WTC11 (cell line): ENCODE measurements around the gene PRR5L.

Experiments used
- NFE2L1 ChIP-seq: sonication (generic); formaldehyde crosslinking; IDR thresholded peaks from 2 replicates; pipeline ENCODE4 v1.8.1; 2023; ENCODE audit warnings: missing genetic modification reagents
- TF ChIP-seq, protein P1 (sequence below): fragments of 200-600 bp; IDR thresholded peaks from 2 replicates; pipeline ENCODE4 v1.8.0; 2022; ENCODE audit warnings: antibody characterized with exemption

DNA sequence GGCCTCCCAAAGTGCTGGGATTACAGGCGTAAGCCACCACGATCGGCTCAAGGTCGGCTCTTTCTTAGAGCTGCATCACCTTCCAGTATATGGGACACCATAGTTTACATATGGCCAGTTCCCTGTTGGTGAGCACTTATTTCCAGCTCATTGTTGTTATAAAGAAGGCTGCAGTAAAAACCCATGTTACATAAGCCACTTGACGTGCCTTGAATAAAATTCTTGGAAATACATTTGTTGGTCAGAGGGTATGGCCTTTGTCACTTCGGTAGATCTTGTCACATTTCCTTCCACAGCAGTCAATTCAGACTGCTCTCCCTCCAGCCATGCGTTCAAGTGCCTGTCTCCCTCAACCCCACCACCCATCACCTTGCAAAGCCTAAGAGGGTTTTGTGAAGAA lies 92.9 kb downstream of the PRR5L start:
- TF ChIP-seq NFE2L1 (CRISPR knock-in tag) = no peak
- TF ChIP-seq, protein P1, sequence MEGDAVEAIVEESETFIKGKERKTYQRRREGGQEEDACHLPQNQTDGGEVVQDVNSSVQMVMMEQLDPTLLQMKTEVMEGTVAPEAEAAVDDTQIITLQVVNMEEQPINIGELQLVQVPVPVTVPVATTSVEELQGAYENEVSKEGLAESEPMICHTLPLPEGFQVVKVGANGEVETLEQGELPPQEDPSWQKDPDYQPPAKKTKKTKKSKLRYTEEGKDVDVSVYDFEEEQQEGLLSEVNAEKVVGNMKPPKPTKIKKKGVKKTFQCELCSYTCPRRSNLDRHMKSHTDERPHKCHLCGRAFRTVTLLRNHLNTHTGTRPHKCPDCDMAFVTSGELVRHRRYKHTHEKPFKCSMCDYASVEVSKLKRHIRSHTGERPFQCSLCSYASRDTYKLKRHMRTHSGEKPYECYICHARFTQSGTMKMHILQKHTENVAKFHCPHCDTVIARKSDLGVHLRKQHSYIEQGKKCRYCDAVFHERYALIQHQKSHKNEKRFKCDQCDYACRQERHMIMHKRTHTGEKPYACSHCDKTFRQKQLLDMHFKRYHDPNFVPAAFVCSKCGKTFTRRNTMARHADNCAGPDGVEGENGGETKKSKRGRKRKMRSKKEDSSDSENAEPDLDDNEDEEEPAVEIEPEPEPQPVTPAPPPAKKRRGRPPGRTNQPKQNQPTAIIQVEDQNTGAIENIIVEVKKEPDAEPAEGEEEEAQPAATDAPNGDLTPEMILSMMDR = no peak
